PC-3 (cell line): ENCODE results near the gene PLEKHM2. TPM values are rescaled to one million over a fixed set of nuclear protein-coding genes. Genes with fewer than 3 reads are reported as not detected.

Source experiments
- ATAC-seq: fragments of 200-7000 bp; cut with Tn5 transposase; 2 replicates; pipeline ENCODE4 v1.9.1; 2020; ENCODE audit warnings: mild to moderate bottlenecking, moderate library complexity
- BruUV-seq: library from RNA; stranded (reverse); fragments of 400-500 nt; replicated peaks from 2 replicates; lab custom pipeline; 2021; lab: Mats Ljungman, UMichigan
- CTCF ChIA-PET: fragments of 300-600 bp; sonication (Branson Sonifier 250); formaldehyde crosslinking; loops from one replicate; lab custom pipeline; 2022; ENCODE audit warnings: antibody characterized with exemption; lab: Charles Lee
- POLR2A ChIA-PET: fragments of 300-600 bp; sonication (Branson Sonifier 250); formaldehyde crosslinking; loops from one replicate; lab custom pipeline; 2022; ENCODE audit warnings: antibody characterized with exemption; ENCODE audit not compliant: unreplicated experiment; lab: Charles Lee
- DNase-seq: peaks from one replicate; pipeline ENCODE4 v3.0.0-alpha.2; 2015
- H2AFZ ChIP-seq: fragments of 300-600 bp; sonication (generic); 2 replicates; pipeline ENCODE4 v1.6.0; 2016; ENCODE audit warnings: antibody characterized with exemption, low read length
- H3F3A ChIP-seq: fragments of 300-600 bp; sonication (generic); one replicate; pipeline ENCODE4 v1.6.0; 2017; ENCODE audit warnings: antibody characterized with exemption, low read length, control low read depth, mild to moderate bottlenecking; ENCODE audit not compliant: unreplicated experiment
- H3K27ac ChIP-seq: fragments of 300-600 bp; sonication (generic); 2 replicates; pipeline ENCODE4 v1.5.1; 2016; ENCODE audit warnings: mild to moderate bottlenecking, low read length
- H3K27me3 ChIP-seq: fragments of 300-600 bp; sonication (generic); 2 replicates; pipeline ENCODE4 v1.6.1; 2016; ENCODE audit warnings: low read length, mixed read lengths
- H3K36me3 ChIP-seq: fragments of 300-600 bp; sonication (generic); 2 replicates; pipeline ENCODE4 v1.6.1; 2016; ENCODE audit warnings: low read depth, mixed run types, low read length, mixed read lengths
- H3K4me1 ChIP-seq: fragments of 300-600 bp; sonication (generic); 2 replicates; pipeline ENCODE4 v1.5.1; 2016; ENCODE audit warnings: low read length; ENCODE audit not compliant: insufficient read depth
- H3K4me2 ChIP-seq: fragments of 300-600 bp; sonication (generic); 2 replicates; pipeline ENCODE4 v1.6.0; 2016; ENCODE audit warnings: low read length
- H3K4me3 ChIP-seq: fragments of 300-600 bp; sonication (generic); 2 replicates; pipeline ENCODE4 v1.5.1; 2016; ENCODE audit warnings: mild to moderate bottlenecking, low read length, mixed read lengths
- H3K79me2 ChIP-seq: fragments of 300-600 bp; sonication (generic); 2 replicates; pipeline ENCODE4 v1.6.1; 2017; ENCODE audit warnings: low read length, mixed read lengths
- H3K9ac ChIP-seq: fragments of 300-600 bp; sonication (generic); 2 replicates; pipeline ENCODE4 v1.6.0; 2016; ENCODE audit warnings: mild to moderate bottlenecking, low read length
- H3K9me2 ChIP-seq: fragments of 300-600 bp; sonication (generic); replicated peaks from 2 replicates; pipeline ENCODE4 v1.6.1; 2016; ENCODE audit warnings: mixed run types, low read length, mixed read lengths
- H3K9me3 ChIP-seq: fragments of 300-600 bp; sonication (generic); 2 replicates; pipeline ENCODE4 v1.6.1; 2016; ENCODE audit warnings: low read length, mixed read lengths
- H4K20me1 ChIP-seq: fragments of 300-600 bp; sonication (generic); 2 replicates; pipeline ENCODE4 v1.6.1; 2016; ENCODE audit warnings: low read length, mixed read lengths
- CTCF ChIP-seq: fragments of 300-600 bp; sonication (generic); conservative IDR thresholded peaks from 2 replicates; pipeline ENCODE4 v1.5.1; 2017; ENCODE audit warnings: antibody characterized with exemption, low read depth, mild to moderate bottlenecking, low read length
- EZH2phosphoT487 ChIP-seq: fragments of 300-600 bp; sonication (generic); IDR thresholded peaks from 2 replicates; pipeline ENCODE4 v1.6.1; 2018; ENCODE audit warnings: mild to moderate bottlenecking, antibody characterized with exemption, low read length, borderline replicate concordance
- intact Hi-C: fragments of 100-400 bp; cut with micrococcal nuclease; formaldehyde crosslinking; loops from 2 replicates; pipeline ENCODE4 v1.9.0; 2023
- total RNA-seq: library from RNA; depleted of rRNA; stranded (reverse); fragments of >200 nt; gene quantifications from 2 replicates; pipeline ENCODE4 v1.2.3, GENCODE V29; 2014; rRNA removed

Gene PLEKHM2
- total RNA-seq, 1 experiment from 2014 or later = 31.3 TPM

GRCh38 chr1:15777909-15778707 is 94.0 kb downstream of the PLEKHM2 start:
- TF ChIP-seq CTCF (no peak), EZH2phosphoT487 (no peak)
- Histone ChIP-seq H3K36me3 (peaks cover 28% of the 10 kb centered on the region), H3K27ac (no peak overlapping the region), H3K4me3 (no peak overlapping the region), H3K27me3 (no peaks in the 10 kb centered on the region), H3K4me2 (no peak overlapping the region), H2AFZ (no peak overlapping the region), H3K9me2 (no peaks in the 10 kb centered on the region), H3K4me1 (peaks cover 11% of the 10 kb centered on the region), H3K9ac (no peak overlapping the region), H3K79me2 (no peaks in the 10 kb centered on the region), H3F3A (no peaks in the 10 kb centered on the region), H4K20me1 (no peaks in the 10 kb centered on the region), H3K9me3 (no peaks in the 10 kb centered on the region)
- ATAC-seq (no peak), DNase-seq (no peak)
- CTCF ChIA-PET = no interaction called here
- POLR2A ChIA-PET = no interaction called here
- BruUV-seq = no TSS peak
- intact Hi-C loops = no loop called here

Other genes starting within 250 kb of the PLEKHM2 start
- 0.18 TPM in 1 of 2 replicates, not detected in the other for gene CTRC, start 245.9 kb upstream of the PLEKHM2 start, total RNA-seq
- gene CELA2A, start 227.6 kb upstream of the PLEKHM2 start, total RNA-seq = not detected in 2 replicates
- gene CELA2B, start 208.2 kb upstream of the PLEKHM2 start, total RNA-seq = not detected in 2 replicates
- gene CASP9, start 160.1 kb upstream of the PLEKHM2 start, total RNA-seq = 8.0 and 14.0 TPM in 2 replicates
- gene DNAJC16, start 157.5 kb upstream of the PLEKHM2 start, total RNA-seq = 9.2 and 11.7 TPM in 2 replicates
- 8.2 and 9.4 TPM in 2 replicates for gene AGMAT, start 99.3 kb upstream of the PLEKHM2 start, total RNA-seq
- 15.0 and 22.0 TPM in 2 replicates for gene DDI2, start 66.9 kb upstream of the PLEKHM2 start, total RNA-seq
- 0.44 and 2.6 TPM in 2 replicates for gene SLC25A34, start 51.9 kb downstream of the PLEKHM2 start, total RNA-seq
- gene TMEM82, start 58.2 kb downstream of the PLEKHM2 start, total RNA-seq = not detected in 2 replicates
- gene FBLIM1, start 74.5 kb downstream of the PLEKHM2 start, total RNA-seq = 74.1 and 90.0 TPM in 2 replicates
- gene UQCRHL, start 123.3 kb downstream of the PLEKHM2 start, total RNA-seq = 8.7 and 11.2 TPM in 2 replicates
- 26.7 and 35.7 TPM in 2 replicates for gene SPEN, start 163.4 kb downstream of the PLEKHM2 start, total RNA-seq